GM18502 (cell line): Measurements from ENCODE around the gene LRRK1.

Experiments used
- ATAC-seq: cut with Tn5 transposase; IDR thresholded peaks from one replicate; pipeline ENCODE4 v1.9.1; 2021; ENCODE audit warnings: mild to moderate bottlenecking; ENCODE audit not compliant: unreplicated experiment, poor library complexity

LRRK1 gene

GRCh38 chr15:100930306-100930848 lies 11.2 kb downstream of the LRRK1 start:
- no peak for ATAC-seq

DNA sequence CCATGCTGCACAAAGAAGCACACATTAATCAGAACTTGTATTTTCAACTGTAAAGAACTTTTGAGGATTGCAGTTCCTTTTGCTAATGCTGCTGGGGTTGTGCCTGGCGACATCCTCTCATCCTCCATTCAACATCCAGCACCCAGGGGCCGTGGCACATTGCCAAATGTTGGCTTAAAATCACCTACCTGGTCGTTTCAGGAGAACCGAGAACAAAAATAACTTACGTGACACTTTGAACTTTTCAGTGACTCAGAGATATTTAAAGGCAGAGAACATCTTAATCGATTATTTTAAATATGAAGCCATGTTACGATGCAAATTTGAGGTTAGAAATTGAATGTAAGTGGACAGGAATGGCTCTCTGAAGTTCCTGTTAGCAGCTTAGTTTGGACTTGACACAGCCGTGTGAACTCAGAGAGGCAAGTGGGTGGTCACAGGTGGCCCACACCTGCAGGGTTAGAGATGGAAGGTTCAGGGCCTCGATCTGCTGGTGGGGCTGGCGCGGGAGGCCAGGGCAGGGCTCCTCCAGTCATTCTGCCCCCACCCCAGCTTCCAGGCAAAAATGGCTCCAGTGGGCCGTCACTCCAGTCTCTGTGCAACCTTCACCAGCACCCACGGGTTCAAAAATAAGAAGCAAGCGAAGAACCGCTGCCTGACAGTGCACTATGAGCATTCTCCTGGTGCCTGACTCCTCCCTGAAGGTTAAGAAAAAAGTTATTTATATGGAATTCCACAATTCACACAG lies 12.2 kb downstream of the LRRK1 start:
- no peak for ATAC-seq

- ATAC-seq = no peak
Observed at GRCh38 chr15:100932676-100933348, 13.7 kb downstream of the LRRK1 start.

DNA sequence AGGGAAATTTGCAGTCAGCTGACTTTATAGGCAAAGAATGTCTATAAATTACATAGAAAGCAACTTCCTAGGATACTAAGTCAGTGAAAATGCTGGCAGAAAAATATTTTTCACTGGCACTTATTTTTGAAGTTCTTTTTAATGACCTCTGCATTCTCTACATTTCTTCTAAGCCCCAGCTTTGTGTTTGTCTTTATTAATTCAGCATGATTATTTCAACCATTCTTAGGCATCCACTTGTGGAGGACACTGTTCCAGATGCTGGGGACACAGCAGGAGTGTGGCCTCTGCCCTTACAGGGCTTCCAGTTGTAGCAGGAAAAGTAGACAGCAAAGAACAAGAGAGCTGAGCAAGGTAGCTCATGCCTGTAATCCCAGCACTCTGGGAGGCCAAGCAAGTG lies 15.0 kb downstream of the LRRK1 start:
- ATAC-seq = no peak

DNA sequence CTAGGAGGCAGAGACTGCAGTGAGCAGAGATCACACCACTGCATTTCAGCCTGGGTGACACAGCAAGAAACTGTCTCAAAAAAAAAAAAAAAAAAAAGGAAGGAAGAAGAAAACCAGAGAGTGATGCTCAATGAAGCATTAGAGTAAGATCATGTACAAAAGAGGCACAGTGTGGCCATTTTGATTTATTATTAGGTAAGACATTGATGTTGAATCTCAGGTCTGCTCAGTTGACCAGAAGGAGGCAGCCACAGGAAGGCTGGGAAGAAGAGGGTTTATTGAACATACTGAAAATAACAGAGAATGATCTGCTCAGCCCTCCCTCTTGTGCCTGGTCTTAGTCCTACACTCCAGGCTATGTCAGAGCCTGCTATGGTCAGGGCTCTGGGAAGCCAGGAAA lies 15.6 kb downstream of the LRRK1 start:
- ATAC-seq = no peak

GRCh38 chr15:100937171-100937570 lies 18.0 kb downstream of the LRRK1 start:
- ATAC-seq = no peak

DNA sequence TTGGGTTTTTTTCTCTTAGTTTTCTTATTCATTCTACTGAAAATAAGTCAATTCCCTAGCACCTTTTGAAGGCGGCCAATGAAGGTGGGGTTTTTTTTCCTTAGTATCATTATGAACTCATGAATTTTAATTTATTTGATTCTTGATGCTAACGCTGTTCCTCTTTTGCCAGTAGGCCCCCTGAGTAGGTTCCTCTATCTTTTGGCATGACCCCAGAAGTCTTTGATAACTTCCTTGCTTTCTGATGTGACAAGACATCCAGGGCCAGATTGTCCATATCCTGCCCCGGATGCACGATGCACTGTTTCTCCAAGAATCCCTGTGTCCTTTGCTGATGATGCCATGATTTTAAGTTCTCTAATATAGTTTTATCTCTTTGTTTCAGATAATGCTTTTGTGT lies 20.6 kb downstream of the LRRK1 start:
- no peak for ATAC-seq

DNA sequence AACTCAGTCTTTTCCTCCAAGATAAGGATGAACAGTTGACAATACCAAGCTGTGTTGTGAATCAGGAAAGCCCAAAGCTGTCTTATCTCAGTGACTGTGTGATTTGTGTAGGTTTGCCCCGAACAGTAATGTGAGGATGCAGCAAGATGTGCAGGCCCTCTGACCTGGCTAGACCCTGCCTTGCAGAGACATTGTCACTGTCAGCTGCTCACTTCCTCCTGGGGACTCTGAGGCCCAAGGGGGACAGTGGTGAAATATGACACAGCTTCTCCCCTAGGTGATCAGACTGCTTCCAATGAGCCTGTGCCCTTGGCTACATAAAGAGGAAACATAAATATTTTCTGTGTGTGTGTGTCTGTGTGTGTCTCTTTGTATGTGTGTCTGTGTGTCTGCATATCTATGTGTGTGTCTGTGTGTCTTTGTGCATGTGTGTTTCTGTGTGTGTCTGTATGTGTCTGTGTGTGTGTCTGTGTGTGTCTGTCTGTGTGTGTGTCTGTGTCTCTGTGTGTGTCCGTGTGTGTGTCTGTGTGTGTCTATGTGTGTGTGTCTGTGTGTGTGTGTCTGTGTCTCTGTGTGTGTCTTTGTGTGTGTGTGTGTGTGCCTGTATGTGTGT lies 21.7 kb downstream of the LRRK1 start:
- ATAC-seq = peak; percentile 81

- ATAC-seq = peak; percentile 72
Observed at GRCh38 chr15:100941536-100941935, 22.4 kb downstream of the LRRK1 start.

- no peak for ATAC-seq
Observed at GRCh38 chr15:100942656-100943425, 23.7 kb downstream of the LRRK1 start.

GRCh38 chr15:100944244-100944895 lies 25.2 kb downstream of the LRRK1 start:
- ATAC-seq = no peak

DNA sequence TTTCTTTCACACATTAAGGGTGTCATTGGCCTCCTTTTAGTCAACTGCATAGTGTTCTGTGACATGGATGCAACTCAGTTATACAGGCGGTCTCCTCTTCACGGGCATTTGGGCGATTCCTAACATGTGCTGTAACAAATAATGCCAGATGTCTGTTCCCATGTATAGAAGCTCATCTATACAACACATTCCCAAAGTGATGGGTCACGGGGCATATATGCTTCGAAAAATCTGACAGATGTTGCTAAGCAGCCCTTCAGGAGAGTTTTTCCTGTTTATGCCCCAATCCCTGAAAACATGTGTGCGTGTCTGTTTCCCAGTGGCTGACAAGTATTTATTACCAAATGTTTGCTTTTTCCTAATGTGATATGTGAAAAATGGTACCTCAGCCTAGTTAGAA lies 25.8 kb downstream of the LRRK1 start:
- no peak for ATAC-seq

GRCh38 chr15:100947760-100948429 lies 28.7 kb downstream of the LRRK1 start:
- no peak for ATAC-seq

- ATAC-seq = no peak
Observed at GRCh38 chr15:100948430-100948762, 29.2 kb downstream of the LRRK1 start.

DNA sequence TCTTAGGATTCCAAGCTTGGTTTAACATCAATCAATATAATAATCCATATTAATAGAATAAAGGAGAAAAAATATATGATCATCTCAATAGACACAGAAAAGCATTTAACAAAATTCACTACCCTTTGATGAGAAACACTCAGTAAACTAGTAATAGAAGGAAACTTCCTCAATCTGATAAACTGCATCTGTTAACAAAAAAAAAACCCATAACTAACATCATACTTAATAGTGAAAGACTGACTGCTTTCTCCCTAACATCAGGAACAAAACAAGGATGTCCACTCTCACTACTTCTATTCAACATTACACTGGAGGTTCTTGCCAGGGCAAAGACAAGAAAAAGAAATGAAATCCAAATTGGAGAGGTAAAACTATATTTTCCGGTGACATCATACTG lies 30.5 kb downstream of the LRRK1 start:
- no peak for ATAC-seq

GRCh38 chr15:100951965-100952364 lies 32.8 kb downstream of the LRRK1 start:
- no peak for ATAC-seq

- no peak for ATAC-seq
Observed at GRCh38 chr15:100952566-100952965, 33.4 kb downstream of the LRRK1 start.

- ATAC-seq = no peak
Observed at GRCh38 chr15:100958326-100959065, 39.3 kb downstream of the LRRK1 start.
